Esophagus squamous epithelium (tissue), 5 donors: ENCODE results near the gene CCDC40. TPM values are rescaled to one million over a fixed set of nuclear protein-coding genes. Genes with fewer than 3 reads are reported as not detected.
A peak's percentile ranks its signal among the peaks of the same experiment; 100 is the strongest.

Experiments
- DNase-seq: peaks from one replicate; lab custom pipeline; 2025; lab: John Stamatoyannopoulos, UW
- H3K27ac ChIP-seq, 4 donors: fragments of 200-600 bp; sonication (generic); one replicate each; pipeline ENCODE4 v1.5.1; 2016 to 2019; ENCODE audit warnings: mild to moderate bottlenecking in 1 of 4
- H3K27me3 ChIP-seq, 4 donors: fragments of 200-600 bp; sonication (generic); 1 replicate in 3 of 4; 2 replicates in 1 of 4; pipeline versions ENCODE4 v1.5.1 to v1.6.0; 2017 to 2021; ENCODE audit warnings: antibody characterized with exemption in 1 of 4
- H3K36me3 ChIP-seq, 3 donors: fragments of 200-600 bp; sonication (generic); one replicate each; pipeline ENCODE4 v1.5.1; 2016 to 2019
- H3K4me1 ChIP-seq, 3 donors: fragments of 200-600 bp; sonication (generic); one replicate each; pipeline ENCODE4 v1.5.1; 2017 to 2019
- H3K4me3 ChIP-seq, 4 donors: fragments of 200-600 bp; sonication (generic); 1 replicate in 3 of 4; 2 replicates in 1 of 4; pipeline ENCODE4 v1.5.1; 2016 to 2019; ENCODE audit warnings: mild to moderate bottlenecking in 2 of 4, moderate library complexity in 1 of 4
- H3K9me3 ChIP-seq, 3 donors: fragments of 200-600 bp; sonication (generic); one replicate each; pipeline ENCODE4 v1.5.1; 2016 to 2019
- CTCF ChIP-seq, 6 experiments: fragments of 450-650 bp in 4 of 6; fragments of 200-600 bp in 2 of 6; sonication (generic) in 2 of 6; IDR thresholded peaks; one replicate each; pipeline ENCODE4 v1.5.1; 2016 to 2019; ENCODE audit warnings: antibody characterized with exemption in 6 of 6, mild to moderate bottlenecking in 4 of 6, moderate library complexity in 4 of 6
- POLR2A ChIP-seq, 4 donors: fragments of 450-650 bp; IDR thresholded peaks; one replicate each; pipeline ENCODE4 v1.6.1; 2017; ENCODE audit warnings: antibody characterized with exemption in 4 of 4, mild to moderate bottlenecking in 4 of 4, moderate library complexity in 3 of 4
- WGBS, 2 donors: methylation state at CpG; one replicate each; pipeline ENCODE4 v1.1.5; 2018; 5-methylcytosine and 5-hydroxymethylcytosine counted together
- intact Hi-C: fragments of 100-400 bp; cut with DNase I; formaldehyde crosslinking; loops from one replicate; pipeline ENCODE4 v1.15.0; 2022
- total RNA-seq, 4 donors: library from RNA; depleted of rRNA; stranded (reverse); fragments of >200 nt; gene quantifications; one replicate each; pipeline ENCODE4 v1.1.0, GENCODE V29; 2016
- donor health status: DM: yes; HTN: yes; CAD: no.

CCDC40 gene
- total RNA-seq, 4 donors from 2014 or later: 0.32 to 3.9 (median 2.1) TPM

DNA sequence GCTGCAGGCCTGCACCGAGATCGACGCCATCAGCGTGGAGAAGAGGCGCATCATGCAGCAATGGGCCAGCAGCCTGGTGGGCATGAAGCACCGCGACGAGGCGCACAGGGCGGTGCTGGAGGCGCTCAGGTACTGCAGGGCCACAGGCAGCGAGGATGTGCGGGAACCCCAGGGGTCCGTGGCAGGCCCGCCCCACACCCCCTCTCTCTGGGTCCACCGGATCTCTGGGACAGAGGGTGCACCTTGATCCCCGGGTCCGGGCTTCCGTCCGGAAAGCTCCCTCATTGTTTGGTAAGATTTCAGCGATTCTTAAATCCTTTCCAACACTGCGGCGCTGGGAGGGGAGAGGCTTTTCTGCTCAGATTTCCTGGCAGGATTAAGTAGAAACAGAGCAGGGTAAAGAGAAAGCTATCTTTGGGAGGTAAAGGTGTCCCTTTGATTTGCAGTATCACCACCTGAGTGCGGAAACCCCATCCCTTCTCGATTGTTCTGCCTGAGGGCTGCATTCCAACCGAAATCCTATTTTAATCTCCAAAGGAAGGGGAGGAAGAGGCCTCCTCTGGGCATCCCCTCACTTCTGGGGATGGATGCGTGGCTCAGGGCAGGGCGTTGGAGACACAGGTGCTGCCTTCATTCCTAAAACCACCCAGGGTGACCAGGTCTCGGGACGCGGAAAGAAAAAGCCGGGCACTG, 29.2 kb downstream of the CCDC40 start:
- TF ChIP-seq CTCF (IDR thresholded peaks at IDR 0.05) (no peak), POLR2A (IDR thresholded peaks at IDR 0.05) (no peak)
- intact Hi-C loops: no loop called here
- DNase-seq: no peak

DNA sequence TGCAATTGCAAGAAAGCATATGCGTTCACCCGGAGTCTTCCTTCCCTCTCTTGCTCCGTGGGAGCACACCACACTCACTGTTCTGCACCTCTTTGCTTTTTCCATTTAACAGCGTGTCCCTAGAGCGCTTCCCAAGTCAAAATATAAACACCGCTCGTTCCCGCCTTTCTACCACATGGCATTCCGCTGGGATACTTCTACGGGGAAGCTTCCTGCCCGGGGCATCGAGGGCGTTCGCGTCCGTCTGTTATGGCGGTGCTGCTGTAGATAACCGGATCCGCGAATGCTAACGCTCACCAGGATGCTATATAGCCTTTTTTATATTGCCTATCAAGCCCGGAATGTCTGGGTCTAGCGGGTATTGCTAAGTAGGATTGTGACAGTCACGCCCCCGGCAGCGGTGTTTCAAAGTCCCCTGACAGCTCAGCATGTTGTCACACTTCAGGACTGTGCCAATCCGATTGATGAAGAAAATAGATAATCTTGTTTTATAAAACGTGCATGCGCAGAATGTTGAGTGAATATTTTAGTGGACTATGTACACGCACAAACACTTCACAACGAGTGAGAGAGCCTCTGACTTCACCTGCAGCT, 31.0 kb downstream of the CCDC40 start:
- H3K27ac ChIP-seq: peak overlapping the region in 2 of 4 donors; percentile 82 to 87
- WGBS, 2 donors: 92 to 97% methylated on average over 31 of the region's 31 CpGs
- H3K4me3 ChIP-seq: no peak overlapping the region
- no peaks in the 10 kb centered on the region for H3K36me3 ChIP-seq
- TF ChIP-seq CTCF (IDR thresholded peaks at IDR 0.05) (no peak), POLR2A (IDR thresholded peaks at IDR 0.05) (no peak)
- no peaks in the 10 kb centered on the region for H3K9me3 ChIP-seq
- peaks cover 0 to 12% (median 0%) of the 10 kb centered on the region in 4 donors for H3K27me3 ChIP-seq
- peaks cover 19 to 73% (median 23%) of the 10 kb centered on the region in 3 donors for H3K4me1 ChIP-seq
- no peak for DNase-seq
- intact Hi-C loops: no loop called here

More for the DNA sequence above, 29.2 kb downstream of the CCDC40 start:
- no peaks in the 10 kb centered on the region for H3K9me3 ChIP-seq
- peaks cover 19 to 60% (median 20%) of the 10 kb centered on the region in 3 donors for H3K4me1 ChIP-seq
- peak overlapping the region in 2 of 4 donors; percentile 13 to 44 for H3K27ac ChIP-seq
- no peaks in the 10 kb centered on the region for H3K36me3 ChIP-seq
- peaks cover 0 to 12% (median 0%) of the 10 kb centered on the region in 4 donors for H3K27me3 ChIP-seq
- WGBS, 2 donors: 58 to 82% methylated on average over 21 to 23 of the region's 32 CpGs
- no peak overlapping the region for H3K4me3 ChIP-seq

GRCh38 chr17:80068301-80069222, 32.1 kb downstream of the CCDC40 start:
- peak overlapping the region in 1 of 4 donors; percentile 34 for H3K4me3 ChIP-seq
- 47 to 55% methylated on average over 15 to 22 of the region's 23 CpGs for WGBS, 2 donors
- intact Hi-C loops: no loop called here
- TF ChIP-seq POLR2A (IDR thresholded peaks at IDR 0.05) (no peak), CTCF (IDR thresholded peaks at IDR 0.05) (no peak)
- no peaks in the 10 kb centered on the region for H3K9me3 ChIP-seq
- no peaks in the 10 kb centered on the region for H3K36me3 ChIP-seq
- no peak for DNase-seq
- peaks cover 19 to 69% (median 21%) of the 10 kb centered on the region in 3 donors for H3K4me1 ChIP-seq
- H3K27ac ChIP-seq: peak overlapping the region; percentile 58 to 95 (median 84)
- H3K27me3 ChIP-seq: peaks cover 0 to 12% (median 0%) of the 10 kb centered on the region in 4 donors

GRCh38 chr17:80070375-80071115, 34.1 kb downstream of the CCDC40 start:
- intact Hi-C loops: no loop called here

More at GRCh38 chr17:80070375-80071115, 34.1 kb downstream of the CCDC40 start:
- no peaks in the 10 kb centered on the region for H3K9me3 ChIP-seq
- peak overlapping the region; percentile 61 to 95 (median 84) for H3K27ac ChIP-seq
- H3K4me1 ChIP-seq: peaks cover 13 to 51% (median 16%) of the 10 kb centered on the region in 3 donors
- H3K4me3 ChIP-seq: peak overlapping the region in 3 of 4 donors; percentile 35 to 58 (median 35)
- 84 to 89% methylated on average over 5 to 10 of the region's 15 CpGs for WGBS, 2 donors
- no peaks in the 10 kb centered on the region for H3K36me3 ChIP-seq
- DNase-seq: no peak
- H3K27me3 ChIP-seq: peaks cover 0 to 7% (median 0%) of the 10 kb centered on the region in 4 donors
- TF ChIP-seq POLR2A (IDR thresholded peaks at IDR 0.05): no peak
- TF ChIP-seq CTCF (IDR thresholded peaks at IDR 0.05): no peak
